WTC11 (cell line): Measurements from ENCODE around the gene IFNLR1.

Experiments used
- NR2C2 ChIP-seq: sonication (generic); formaldehyde crosslinking; IDR thresholded peaks from 2 replicates; pipeline ENCODE4 v1.8.0; 2022; ENCODE audit warnings: mild to moderate bottlenecking, missing genetic modification reagents
- RELA ChIP-seq: sonication (generic); formaldehyde crosslinking; IDR thresholded peaks from 2 replicates; pipeline ENCODE4 v1.8.1; 2022; ENCODE audit warnings: missing genetic modification reagents, mild to moderate bottlenecking, borderline replicate concordance
- TF ChIP-seq, protein P1 (sequence below): fragments of 200-600 bp; IDR thresholded peaks from 2 replicates; pipeline ENCODE4 v1.8.0; 2022; ENCODE audit warnings: antibody characterized with exemption
- TF ChIP-seq, protein P2 (sequence below): sonication (generic); formaldehyde crosslinking; IDR thresholded peaks from 2 replicates; pipeline ENCODE4 v1.8.0; 2023; ENCODE audit warnings: missing genetic modification reagents
- TF ChIP-seq, protein P3 (sequence below): sonication (generic); formaldehyde crosslinking; IDR thresholded peaks from 2 replicates; pipeline ENCODE4 v1.8.0; 2023; ENCODE audit warnings: missing genetic modification reagents, mild to moderate bottlenecking, borderline replicate concordance

DNA sequence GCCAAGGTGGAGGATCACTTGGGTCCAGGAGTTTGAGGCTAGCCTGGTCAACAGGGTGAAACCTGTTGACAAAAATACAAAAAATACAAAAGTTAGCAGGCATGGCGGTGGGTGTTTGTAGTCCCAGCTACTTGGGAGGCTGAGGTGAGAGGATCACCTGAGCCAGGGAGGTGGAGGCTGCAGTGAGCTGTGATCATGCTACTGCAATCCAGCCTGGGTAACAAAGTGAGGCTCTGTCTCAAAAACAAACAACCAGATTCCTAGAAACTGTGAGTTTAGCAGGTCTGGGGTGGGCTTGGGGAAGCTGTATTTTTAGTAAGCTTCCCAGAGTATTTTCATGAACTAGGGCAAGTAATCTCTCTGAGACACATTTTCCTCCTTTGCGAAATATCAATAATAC, 70.0 kb downstream of the IFNLR1 start:
- TF ChIP-seq, protein P1, sequence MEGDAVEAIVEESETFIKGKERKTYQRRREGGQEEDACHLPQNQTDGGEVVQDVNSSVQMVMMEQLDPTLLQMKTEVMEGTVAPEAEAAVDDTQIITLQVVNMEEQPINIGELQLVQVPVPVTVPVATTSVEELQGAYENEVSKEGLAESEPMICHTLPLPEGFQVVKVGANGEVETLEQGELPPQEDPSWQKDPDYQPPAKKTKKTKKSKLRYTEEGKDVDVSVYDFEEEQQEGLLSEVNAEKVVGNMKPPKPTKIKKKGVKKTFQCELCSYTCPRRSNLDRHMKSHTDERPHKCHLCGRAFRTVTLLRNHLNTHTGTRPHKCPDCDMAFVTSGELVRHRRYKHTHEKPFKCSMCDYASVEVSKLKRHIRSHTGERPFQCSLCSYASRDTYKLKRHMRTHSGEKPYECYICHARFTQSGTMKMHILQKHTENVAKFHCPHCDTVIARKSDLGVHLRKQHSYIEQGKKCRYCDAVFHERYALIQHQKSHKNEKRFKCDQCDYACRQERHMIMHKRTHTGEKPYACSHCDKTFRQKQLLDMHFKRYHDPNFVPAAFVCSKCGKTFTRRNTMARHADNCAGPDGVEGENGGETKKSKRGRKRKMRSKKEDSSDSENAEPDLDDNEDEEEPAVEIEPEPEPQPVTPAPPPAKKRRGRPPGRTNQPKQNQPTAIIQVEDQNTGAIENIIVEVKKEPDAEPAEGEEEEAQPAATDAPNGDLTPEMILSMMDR, result no peak
- TF ChIP-seq, protein P2, sequence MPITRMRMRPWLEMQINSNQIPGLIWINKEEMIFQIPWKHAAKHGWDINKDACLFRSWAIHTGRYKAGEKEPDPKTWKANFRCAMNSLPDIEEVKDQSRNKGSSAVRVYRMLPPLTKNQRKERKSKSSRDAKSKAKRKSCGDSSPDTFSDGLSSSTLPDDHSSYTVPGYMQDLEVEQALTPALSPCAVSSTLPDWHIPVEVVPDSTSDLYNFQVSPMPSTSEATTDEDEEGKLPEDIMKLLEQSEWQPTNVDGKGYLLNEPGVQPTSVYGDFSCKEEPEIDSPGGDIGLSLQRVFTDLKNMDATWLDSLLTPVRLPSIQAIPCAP (CRISPR knock-in tag), result no peak
- TF ChIP-seq, protein P3, sequence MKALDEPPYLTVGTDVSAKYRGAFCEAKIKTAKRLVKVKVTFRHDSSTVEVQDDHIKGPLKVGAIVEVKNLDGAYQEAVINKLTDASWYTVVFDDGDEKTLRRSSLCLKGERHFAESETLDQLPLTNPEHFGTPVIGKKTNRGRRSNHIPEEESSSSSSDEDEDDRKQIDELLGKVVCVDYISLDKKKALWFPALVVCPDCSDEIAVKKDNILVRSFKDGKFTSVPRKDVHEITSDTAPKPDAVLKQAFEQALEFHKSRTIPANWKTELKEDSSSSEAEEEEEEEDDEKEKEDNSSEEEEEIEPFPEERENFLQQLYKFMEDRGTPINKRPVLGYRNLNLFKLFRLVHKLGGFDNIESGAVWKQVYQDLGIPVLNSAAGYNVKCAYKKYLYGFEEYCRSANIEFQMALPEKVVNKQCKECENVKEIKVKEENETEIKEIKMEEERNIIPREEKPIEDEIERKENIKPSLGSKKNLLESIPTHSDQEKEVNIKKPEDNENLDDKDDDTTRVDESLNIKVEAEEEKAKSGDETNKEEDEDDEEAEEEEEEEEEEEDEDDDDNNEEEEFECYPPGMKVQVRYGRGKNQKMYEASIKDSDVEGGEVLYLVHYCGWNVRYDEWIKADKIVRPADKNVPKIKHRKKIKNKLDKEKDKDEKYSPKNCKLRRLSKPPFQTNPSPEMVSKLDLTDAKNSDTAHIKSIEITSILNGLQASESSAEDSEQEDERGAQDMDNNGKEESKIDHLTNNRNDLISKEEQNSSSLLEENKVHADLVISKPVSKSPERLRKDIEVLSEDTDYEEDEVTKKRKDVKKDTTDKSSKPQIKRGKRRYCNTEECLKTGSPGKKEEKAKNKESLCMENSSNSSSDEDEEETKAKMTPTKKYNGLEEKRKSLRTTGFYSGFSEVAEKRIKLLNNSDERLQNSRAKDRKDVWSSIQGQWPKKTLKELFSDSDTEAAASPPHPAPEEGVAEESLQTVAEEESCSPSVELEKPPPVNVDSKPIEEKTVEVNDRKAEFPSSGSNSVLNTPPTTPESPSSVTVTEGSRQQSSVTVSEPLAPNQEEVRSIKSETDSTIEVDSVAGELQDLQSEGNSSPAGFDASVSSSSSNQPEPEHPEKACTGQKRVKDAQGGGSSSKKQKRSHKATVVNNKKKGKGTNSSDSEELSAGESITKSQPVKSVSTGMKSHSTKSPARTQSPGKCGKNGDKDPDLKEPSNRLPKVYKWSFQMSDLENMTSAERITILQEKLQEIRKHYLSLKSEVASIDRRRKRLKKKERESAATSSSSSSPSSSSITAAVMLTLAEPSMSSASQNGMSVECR (CRISPR knock-in tag), result no peak
- TF ChIP-seq RELA (CRISPR knock-in tag) (no peak), NR2C2 (CRISPR knock-in tag) (no peak)
